Prostate gland (tissue), 2 donors: Measurements from ENCODE around the gene ITGAX.

Source experiments
- CTCF ChIP-seq, 4 experiments: fragments of 200-600 bp in 2 of 4; fragments of 450-650 bp in 2 of 4; sonication (generic) in 2 of 4; IDR thresholded peaks; 1 replicate in 3 of 4; 2 replicates in 1 of 4; pipeline ENCODE4 v1.5.1; 2016 to 2019; ENCODE audit warnings: antibody characterized with exemption in 4 of 4, mild to moderate bottlenecking in 2 of 4, moderate library complexity in 2 of 4
- POLR2AphosphoS5 ChIP-seq: sonication (generic); formaldehyde crosslinking; IDR thresholded peaks from one replicate; pipeline ENCODE4 v1.6.1; 2017; ENCODE audit warnings: antibody characterized with exemption

GRCh38 chr16:31397096-31397660 lies 42.2 kb downstream of the ITGAX start:
- TF ChIP-seq POLR2AphosphoS5 (no peak), CTCF (IDR thresholded peaks at IDR 0.05) (no peak)
